GM19025 (cell line): ENCODE data around the gene PRM1.

Source experiments
- ATAC-seq: cut with Tn5 transposase; IDR thresholded peaks from one replicate; pipeline ENCODE4 v1.9.1; 2021; ENCODE audit warnings: mild to moderate bottlenecking, low read depth, moderate library complexity; ENCODE audit not compliant: unreplicated experiment

The PRM1 gene

GRCh38 chr16:11280616-11281522 is at the start of gene PRM1:
TSS of gene PRM1 (minus strand) at chr16:11281330. CDS start at chr16:11281238, 92 bp downstream.
- ATAC-seq: no peak

- no peak for ATAC-seq
Measured at GRCh38 chr16:11330526-11331237, 49.6 kb upstream of the PRM1 start.

GRCh38 chr16:11329891-11330290 is 48.8 kb upstream of the PRM1 start:
- ATAC-seq: no peak

GRCh38 chr16:11329071-11329491 is 48.0 kb upstream of the PRM1 start:
- no peak for ATAC-seq

GRCh38 chr16:11328172-11329070 is 47.3 kb upstream of the PRM1 start:
- ATAC-seq: peak; percentile 58

- peak; percentile 33 for ATAC-seq
Measured at GRCh38 chr16:11327277-11328171, 46.4 kb upstream of the PRM1 start.

- no peak for ATAC-seq
Measured at GRCh38 chr16:11326737-11327276, 45.7 kb upstream of the PRM1 start.

- no peak for ATAC-seq
Measured at GRCh38 chr16:11326084-11326736, 45.1 kb upstream of the PRM1 start.

GRCh38 chr16:11325404-11326083 is 44.4 kb upstream of the PRM1 start:
- ATAC-seq: no peak

- ATAC-seq: no peak
Measured at GRCh38 chr16:11323551-11324336, 42.6 kb upstream of the PRM1 start.

GRCh38 chr16:11322823-11323222 is 41.7 kb upstream of the PRM1 start:
- ATAC-seq: no peak

- ATAC-seq: no peak
Measured at GRCh38 chr16:11321662-11322061, 40.5 kb upstream of the PRM1 start.

GRCh38 chr16:11320170-11320569 is 39.0 kb upstream of the PRM1 start:
- no peak for ATAC-seq

GRCh38 chr16:11319529-11320146 is 38.5 kb upstream of the PRM1 start:
- no peak for ATAC-seq

GRCh38 chr16:11318817-11319216 is 37.7 kb upstream of the PRM1 start:
- ATAC-seq: no peak

- ATAC-seq: no peak
Measured at GRCh38 chr16:11316331-11317015, 35.3 kb upstream of the PRM1 start.
